Stimulated activated effector memory CD8-positive, alpha-beta T cell treated with anti-CD3 and anti-CD28 coated beads, Interleukin-12 subunit alpha, Interleukin-12 subunit beta, amount 100 ng/mL, for 72 hours (primary cell): ENCODE data around the gene TASOR2.

Source experiments
- ATAC-seq: fragments of 150-1000 bp; cut with Tn5 transposase; 2 replicates; pipeline ENCODE4 v1.10.0; 2021
- DNase-seq, 2 donors: peaks; one replicate each; pipeline ENCODE4 v3.0.0; 2021 to 2022; ENCODE audit warnings: low spot score in 2 of 2
- H3K27ac Mint-ChIP-seq: one replicate; pipeline ENCODE4 v1.8.0; 2022; ENCODE audit warnings: mild to moderate bottlenecking, mixed read lengths
- H3K36me3 Mint-ChIP-seq: one replicate; pipeline ENCODE4 v1.8.0; 2022; ENCODE audit warnings: mild to moderate bottlenecking, mixed read lengths
- H3K4me1 Mint-ChIP-seq: one replicate; pipeline ENCODE4 v1.8.0; 2022; ENCODE audit warnings: mixed read lengths
- H3K4me3 Mint-ChIP-seq: one replicate; pipeline ENCODE4 v1.8.0; 2022; ENCODE audit warnings: mild to moderate bottlenecking, mixed read lengths
- H3K9me3 Mint-ChIP-seq: one replicate; pipeline ENCODE4 v1.8.0; 2022; ENCODE audit warnings: mixed read lengths

TASOR2 gene

GRCh38 chr10:5663692-5664427, 20.8 kb upstream of the TASOR2 start:
- no peak for DNase-seq
- Mint-ChIP-seq H3K36me3 (no peaks in the 10 kb centered on the region), H3K9me3 (no peaks in the 10 kb centered on the region), H3K4me3 (no peak overlapping the region), H3K4me1 (peaks cover 32% of the 10 kb centered on the region), H3K27ac (no peak overlapping the region)
- no peak for ATAC-seq

- Mint-ChIP-seq H3K36me3 (no peaks in the 10 kb centered on the region), H3K4me1 (peaks cover 19% of the 10 kb centered on the region), H3K4me3 (peak overlapping the region; percentile 77), H3K27ac (peak overlapping the region; percentile 45), H3K9me3 (no peaks in the 10 kb centered on the region)
- ATAC-seq (no peak), DNase-seq (no peak)
Measured at GRCh38 chr10:5665373-5666007, 19.1 kb upstream of the TASOR2 start.

GRCh38 chr10:5666008-5666840, 18.4 kb upstream of the TASOR2 start, which contains the start of gene ASB13:
Gene ASB13, minus strand, starts transcription at chr10:5666595. Its CDS starts 44 bp downstream, at chr10:5666551.
- peak; percentile 86 for ATAC-seq
- peak; percentile 20 to 55 for DNase-seq
- Mint-ChIP-seq H3K9me3 (no peaks in the 10 kb centered on the region), H3K27ac (peak within 1 kb of the TSS; percentile 45), H3K36me3 (no peaks in the 10 kb centered on the region), H3K4me3 (peak within 1 kb of the TSS; percentile 77), H3K4me1 (peaks cover 12% of the 10 kb centered on the region)

- DNase-seq (no peak), ATAC-seq (no peak)
- Mint-ChIP-seq H3K9me3 (no peaks in the 10 kb centered on the region), H3K4me1 (peaks cover 12% of the 10 kb centered on the region), H3K36me3 (no peaks in the 10 kb centered on the region), H3K27ac (no peak overlapping the region), H3K4me3 (peak overlapping the region; percentile 77)
Measured at GRCh38 chr10:5666841-5667630, 17.6 kb upstream of the TASOR2 start.

- H3K4me3 Mint-ChIP-seq = no peak overlapping the region
- no peak overlapping the region for H3K27ac Mint-ChIP-seq
- no peaks in the 10 kb centered on the region for H3K36me3 Mint-ChIP-seq
- peaks cover 12% of the 10 kb centered on the region for H3K4me1 Mint-ChIP-seq
- peaks cover 3% of the 10 kb centered on the region for H3K9me3 Mint-ChIP-seq
- ATAC-seq (no peak), DNase-seq (no peak)
Measured at GRCh38 chr10:5668429-5668828, 16.2 kb upstream of the TASOR2 start.

GRCh38 chr10:5669604-5670003, 15.0 kb upstream of the TASOR2 start:
- DNase-seq (no peak), ATAC-seq (no peak)
- Mint-ChIP-seq H3K9me3 (peaks cover 7% of the 10 kb centered on the region), H3K36me3 (no peaks in the 10 kb centered on the region), H3K4me1 (peaks cover 12% of the 10 kb centered on the region), H3K27ac (no peak overlapping the region), H3K4me3 (no peak overlapping the region)

GRCh38 chr10:5670662-5671375, 13.8 kb upstream of the TASOR2 start:
- ATAC-seq (no peak), DNase-seq (no peak)
- Mint-ChIP-seq H3K4me1 (peaks cover 9% of the 10 kb centered on the region), H3K4me3 (no peak overlapping the region), H3K36me3 (no peaks in the 10 kb centered on the region), H3K9me3 (peaks cover 8% of the 10 kb centered on the region), H3K27ac (no peak overlapping the region)

GRCh38 chr10:5678397-5679036, 6.1 kb upstream of the TASOR2 start:
- no peaks in the 10 kb centered on the region for H3K36me3 Mint-ChIP-seq
- no peak overlapping the region for H3K27ac Mint-ChIP-seq

GRCh38 chr10:5679037-5679435, 5.6 kb upstream of the TASOR2 start:
- H3K4me1 Mint-ChIP-seq = peaks cover 23% of the 10 kb centered on the region

More at GRCh38 chr10:5678397-5679036, 6.1 kb upstream of the TASOR2 start:
- H3K9me3 Mint-ChIP-seq = peaks cover 5% of the 10 kb centered on the region
- peak in 1 of 2 donors; percentile 28 for DNase-seq
- H3K4me1 Mint-ChIP-seq = peaks cover 21% of the 10 kb centered on the region
- no peak overlapping the region for H3K4me3 Mint-ChIP-seq
- no peak for ATAC-seq

GRCh38 chr10:5679606-5680005, 5.0 kb upstream of the TASOR2 start:
- H3K36me3 Mint-ChIP-seq = peaks cover 7% of the 10 kb centered on the region
- no peak overlapping the region for H3K27ac Mint-ChIP-seq
- DNase-seq = no peak
- H3K9me3 Mint-ChIP-seq = peaks cover under 1% of the 10 kb centered on the region
- no peak overlapping the region for H3K4me3 Mint-ChIP-seq
- peaks cover 28% of the 10 kb centered on the region for H3K4me1 Mint-ChIP-seq
- ATAC-seq = no peak

More at GRCh38 chr10:5679037-5679435, 5.6 kb upstream of the TASOR2 start:
- no peak for ATAC-seq
- Mint-ChIP-seq H3K4me3 (no peak overlapping the region), H3K27ac (no peak overlapping the region), H3K36me3 (peaks cover 2% of the 10 kb centered on the region), H3K9me3 (peaks cover 5% of the 10 kb centered on the region)
- peak in 1 of 2 donors; percentile 18 for DNase-seq

GRCh38 chr10:5681930-5682329, 2.7 kb upstream of the TASOR2 start:
- Mint-ChIP-seq H3K36me3 (peaks cover 22% of the 10 kb centered on the region), H3K4me3 (peak overlapping the region; percentile 32), H3K27ac (peak overlapping the region; percentile 77), H3K4me1 (peaks cover 34% of the 10 kb centered on the region), H3K9me3 (no peaks in the 10 kb centered on the region)
- DNase-seq = no peak
- ATAC-seq = no peak

GRCh38 chr10:5683065-5683464, 1.6 kb upstream of the TASOR2 start:
- H3K27ac Mint-ChIP-seq = peak overlapping the region; percentile 77
- DNase-seq (no peak), ATAC-seq (peak; percentile 65)
- H3K4me3 Mint-ChIP-seq = peak overlapping the region; percentile 32
- no peaks in the 10 kb centered on the region for H3K9me3 Mint-ChIP-seq
- peaks cover 22% of the 10 kb centered on the region for H3K36me3 Mint-ChIP-seq
- H3K4me1 Mint-ChIP-seq = peaks cover 40% of the 10 kb centered on the region

- ATAC-seq (peak; percentile 83), DNase-seq (peak; percentile 58 to 84)
- Mint-ChIP-seq H3K4me3 (peak overlapping the region; percentile 93), H3K36me3 (peaks cover 32% of the 10 kb centered on the region), H3K4me1 (peaks cover 50% of the 10 kb centered on the region), H3K9me3 (no peaks in the 10 kb centered on the region), H3K27ac (peak overlapping the region; percentile 97)
Measured at GRCh38 chr10:5684971-5685763, 529 bp downstream of the TASOR2 start.
